HG02588 (cell line): ENCODE results near the gene KRT80.

ENCODE experiments used
- ATAC-seq: cut with Tn5 transposase; IDR thresholded peaks from one replicate; pipeline ENCODE4 v1.9.1; 2021; ENCODE audit warnings: mild to moderate bottlenecking, moderate library complexity; ENCODE audit not compliant: unreplicated experiment

The KRT80 gene

GRCh38 chr12:52211716-52212585, 20.1 kb upstream of the KRT80 start:
- ATAC-seq = no peak

GRCh38 chr12:52210925-52211650, 19.3 kb upstream of the KRT80 start:
- no peak for ATAC-seq

GRCh38 chr12:52210186-52210924, 18.5 kb upstream of the KRT80 start:
- ATAC-seq = no peak

GRCh38 chr12:52209321-52209720, 17.5 kb upstream of the KRT80 start:
- no peak for ATAC-seq

GRCh38 chr12:52208424-52209165, 16.8 kb upstream of the KRT80 start:
- no peak for ATAC-seq

GRCh38 chr12:52207895-52208294, 16.1 kb upstream of the KRT80 start:
- ATAC-seq = no peak

- ATAC-seq = no peak
Measured at GRCh38 chr12:52207106-52207505, 15.3 kb upstream of the KRT80 start.

GRCh38 chr12:52206304-52207040, 14.7 kb upstream of the KRT80 start:
- no peak for ATAC-seq

- no peak for ATAC-seq
Measured at GRCh38 chr12:52205612-52206303, 13.9 kb upstream of the KRT80 start.

- ATAC-seq = no peak
Measured at GRCh38 chr12:52204931-52205505, 13.2 kb upstream of the KRT80 start.

GRCh38 chr12:52204095-52204930, 12.5 kb upstream of the KRT80 start:
- ATAC-seq = no peak

GRCh38 chr12:52203079-52203921, 11.5 kb upstream of the KRT80 start:
- no peak for ATAC-seq

GRCh38 chr12:52202361-52203078, 10.7 kb upstream of the KRT80 start:
- ATAC-seq = no peak

GRCh38 chr12:52201451-52201839, 9.6 kb upstream of the KRT80 start:
- ATAC-seq = no peak

GRCh38 chr12:52200781-52201450, 9.1 kb upstream of the KRT80 start:
- no peak for ATAC-seq

- ATAC-seq = no peak
Measured at GRCh38 chr12:52200086-52200780, 8.4 kb upstream of the KRT80 start.
